ENCODE data around the gene SESTD1. TPM values are rescaled to one million over a fixed set of nuclear protein-coding genes. Genes with fewer than 3 reads are reported as not detected.
"Not testable (repeated sequence)": the region's sequence is repeated elsewhere in the genome, so short reads cannot be mapped to it uniquely, and the experiment has no call there.

SESTD1 gene
- total and polyA plus RNA-seq, 9 of the 15 experiments (the other 6 are each of a cell fraction or from before 2014, with no cell fraction given) = 0.32 to 5.6 (median 2.1) TPM

GRCh38 chr2:179057737-179058136 lies 206.9 kb downstream of the SESTD1 start:
- no peak for TF ChIP-seq ATF2 (CRISPR knock-in tag; IDR thresholded peaks at IDR 0.05)
- TF ChIP-seq NFIC (IDR thresholded peaks at IDR 0.05) = peak; percentile 47; the same call in 1 of the 2 replicates
- no peak for TF ChIP-seq EP400 (IDR thresholded peaks at IDR 0.05)
- ATAC-seq (no peak), FAIRE-seq (no peak), DNase-seq (ENCODE audit: extremely low read depth in 1 of 4, low spot score in 3 of 4) (no peak)
- in situ Hi-C loops (cut with MboI) = no loop called here
- no TSS peak for BruUV-seq (replicated peaks)
- Histone ChIP-seq H3K9me1 (ENCODE audit: control insufficient read depth, insufficient read depth, low read length) (no peaks in the 10 kb centered on the region), H3K4me2 (ENCODE audit: insufficient read depth, low read length) (no peak overlapping the region), H4K20me1 (replicated peaks; ENCODE audit: control insufficient read depth, insufficient read depth, low read length) (no peaks in the 10 kb centered on the region), H3K79me2 (ENCODE audit: control insufficient read depth, insufficient read depth, low read length) (no peaks in the 10 kb centered on the region), H3K36me3 (ENCODE audit: control insufficient read depth, insufficient read depth, low read length) (no peaks in the 10 kb centered on the region), H3K4me1 (replicated peaks in 1 of 2; ENCODE audit: control insufficient read depth in 2 of 2, insufficient read depth in 2 of 2, low read length in 2 of 2) (no peaks in the 10 kb centered on the region), H3K9ac (ENCODE audit: insufficient read depth in 1 of 2, low read depth in 2 of 2, low read length in 2 of 2) (no peak overlapping the region), H2AFZ (ENCODE audit: low read depth, low read length) (no peak overlapping the region), H3K27me3 (ENCODE audit: control insufficient read depth in 2 of 2, insufficient read depth in 2 of 2, low read length in 2 of 2) (no peaks in the 10 kb centered on the region), H3K27ac (ENCODE audit: extremely low read depth, low read depth, low read length) (no peak overlapping the region), H3K9me3 (replicated peaks; ENCODE audit: control insufficient read depth, insufficient read depth, low read depth, low read length) (no peaks in the 10 kb centered on the region), H3K4me3 (no peak overlapping the region)
- WGBS (ENCODE audit: insufficient coverage, low coverage, missing lambda C conversion rate) = 3% methylated on average over 5 of the region's 5 CpGs
- POLR2A ChIA-PET = interaction anchor here (0.6 kb wide), 1 partner anchor 21 kb away, joined by 3 read pairs; no protein-coding TSS in a partner anchor
- CTCF ChIA-PET (ENCODE audit: low intra/inter-chr PET ratio) = no interaction called here
- intact Hi-C loops (cut with micrococcal nuclease) = no loop called here

- intact Hi-C loops (cut with micrococcal nuclease); POLR2A ChIA-PET; CTCF ChIA-PET (ENCODE audit: low intra/inter-chr PET ratio): not testable (repeated sequence)
These were observed 211.1 kb downstream of the SESTD1 start for GRCh38 chr2:179053568-179053967.

More at GRCh38 chr2:179053568-179053967, 211.1 kb downstream of the SESTD1 start:
- H3K4me1 ChIP-seq (replicated peaks in 1 of 2; ENCODE audit: control insufficient read depth in 2 of 2, insufficient read depth in 2 of 2, low read length in 2 of 2); H3K9me3 ChIP-seq (replicated peaks; ENCODE audit: control insufficient read depth, insufficient read depth, low read depth, low read length); H3K4me2 ChIP-seq (ENCODE audit: insufficient read depth, low read length); H3K4me3 ChIP-seq; H3K9ac ChIP-seq (ENCODE audit: insufficient read depth in 1 of 2, low read depth in 2 of 2, low read length in 2 of 2); H4K20me1 ChIP-seq (replicated peaks; ENCODE audit: control insufficient read depth, insufficient read depth, low read length); H3K9me1 ChIP-seq (ENCODE audit: control insufficient read depth, insufficient read depth, low read length); H2AFZ ChIP-seq (ENCODE audit: low read depth, low read length); BruUV-seq (replicated peaks); in situ Hi-C loops (cut with MboI); ATAC-seq; H3K79me2 ChIP-seq (ENCODE audit: control insufficient read depth, insufficient read depth, low read length); H3K27me3 ChIP-seq (ENCODE audit: control insufficient read depth in 2 of 2, insufficient read depth in 2 of 2, low read length in 2 of 2); FAIRE-seq; H3K27ac ChIP-seq (ENCODE audit: extremely low read depth, low read depth, low read length); H3K36me3 ChIP-seq (ENCODE audit: control insufficient read depth, insufficient read depth, low read length); DNase-seq (ENCODE audit: extremely low read depth in 1 of 4, low spot score in 3 of 4): not testable (repeated sequence)
- peak; percentile 54; the same call in 1 of the 2 replicates for TF ChIP-seq MAFG (tag; conservative IDR thresholded peaks at IDR 0.05)
- peak; percentile 34; the same call in 1 of the 2 replicates for TF ChIP-seq NFE2L1 (tag; IDR thresholded peaks at IDR 0.05; ENCODE audit: borderline replicate concordance, low read depth)
- TF ChIP-seq NFE2 (IDR thresholded peaks at IDR 0.05; ENCODE audit: low read depth) = 0 out of 2 replicates have a peak, but pooled peaks have one; percentile 21
- 6% methylated on average over 2 of the region's 3 CpGs for WGBS (ENCODE audit: insufficient coverage, low coverage, missing lambda C conversion rate)

All from K562 (cell line).